HG03571 (cell line): ENCODE results near the gene ABCA6.
"Not testable (repeated sequence)": the region's sequence is repeated elsewhere in the genome, so short reads cannot be mapped to it uniquely, and the experiment has no call there.

Experiments used
- ATAC-seq: cut with Tn5 transposase; IDR thresholded peaks from one replicate; pipeline ENCODE4 v1.9.1; 2021; ENCODE audit not compliant: unreplicated experiment

ABCA6 gene

GRCh38 chr17:69141431-69142174 is at the start of gene ABCA6:
Gene ABCA6, minus strand, starts transcription at chr17:69141895. Its CDS starts 1,192 bp downstream, at chr17:69140703.
- ATAC-seq: no peak

- ATAC-seq: no peak
These were observed 47.1 kb upstream of the ABCA6 start for GRCh38 chr17:69188796-69189195.

GRCh38 chr17:69188064-69188463 is 46.4 kb upstream of the ABCA6 start:
- ATAC-seq: no peak

- ATAC-seq: no peak
These were observed 45.6 kb upstream of the ABCA6 start for GRCh38 chr17:69187294-69187693.

- ATAC-seq: no peak
These were observed 37.7 kb upstream of the ABCA6 start for GRCh38 chr17:69179227-69179952.

- no peak for ATAC-seq
These were observed 34.7 kb upstream of the ABCA6 start for GRCh38 chr17:69176457-69176795.

- ATAC-seq: no peak
These were observed 34.1 kb upstream of the ABCA6 start for GRCh38 chr17:69175625-69176456.

GRCh38 chr17:69175262-69175624 is 33.5 kb upstream of the ABCA6 start:
- ATAC-seq: no peak

GRCh38 chr17:69173118-69173517 is 31.4 kb upstream of the ABCA6 start:
- no peak for ATAC-seq

GRCh38 chr17:69170377-69170776 is 28.7 kb upstream of the ABCA6 start:
- no peak for ATAC-seq

GRCh38 chr17:69168642-69169041 is 26.9 kb upstream of the ABCA6 start:
- not testable (repeated sequence) for ATAC-seq

- no peak for ATAC-seq
These were observed 25.3 kb upstream of the ABCA6 start for GRCh38 chr17:69166957-69167356.

- no peak for ATAC-seq
These were observed 22.5 kb upstream of the ABCA6 start for GRCh38 chr17:69164206-69164605.

- no peak for ATAC-seq
These were observed 17.7 kb upstream of the ABCA6 start for GRCh38 chr17:69159418-69159817.

- ATAC-seq: no peak
These were observed 12.6 kb upstream of the ABCA6 start for GRCh38 chr17:69154267-69154666.

- no peak for ATAC-seq
These were observed 8.6 kb upstream of the ABCA6 start for GRCh38 chr17:69150333-69150732.

- ATAC-seq: no peak
These were observed 5.8 kb upstream of the ABCA6 start for GRCh38 chr17:69147460-69147859.

- no peak for ATAC-seq
These were observed 2.9 kb upstream of the ABCA6 start for GRCh38 chr17:69144331-69145255.

- ATAC-seq: no peak
These were observed 2.1 kb upstream of the ABCA6 start for GRCh38 chr17:69143683-69144231.

- ATAC-seq: no peak
These were observed 1.5 kb upstream of the ABCA6 start for GRCh38 chr17:69143151-69143550.
